CD4-positive, alpha-beta T cell treated with Interferon gamma for 1 hour (primary cell): ENCODE data around the gene PRDM7.

Experiments
- DNase-seq: peaks from one replicate; pipeline ENCODE4 v3.0.0-alpha.2; 2020

Gene PRDM7

DNA sequence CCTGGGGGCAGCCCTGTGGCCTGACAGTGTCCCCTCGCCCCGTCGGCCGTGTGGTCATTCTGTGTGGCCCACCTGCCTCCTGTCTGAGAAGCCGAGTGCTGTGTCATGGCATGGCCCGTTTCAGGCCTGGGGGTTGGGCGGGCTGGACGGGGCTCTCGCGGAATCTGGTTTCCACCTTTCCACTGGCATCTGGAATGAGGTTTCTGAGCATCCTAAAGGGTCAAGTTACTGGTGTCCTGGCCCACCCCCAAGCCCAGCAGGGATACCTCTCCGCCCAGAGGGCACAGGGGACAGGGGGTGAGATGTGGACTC is 65.7 kb downstream of the PRDM7 start:
- DNase-seq, result no peak

DNA sequence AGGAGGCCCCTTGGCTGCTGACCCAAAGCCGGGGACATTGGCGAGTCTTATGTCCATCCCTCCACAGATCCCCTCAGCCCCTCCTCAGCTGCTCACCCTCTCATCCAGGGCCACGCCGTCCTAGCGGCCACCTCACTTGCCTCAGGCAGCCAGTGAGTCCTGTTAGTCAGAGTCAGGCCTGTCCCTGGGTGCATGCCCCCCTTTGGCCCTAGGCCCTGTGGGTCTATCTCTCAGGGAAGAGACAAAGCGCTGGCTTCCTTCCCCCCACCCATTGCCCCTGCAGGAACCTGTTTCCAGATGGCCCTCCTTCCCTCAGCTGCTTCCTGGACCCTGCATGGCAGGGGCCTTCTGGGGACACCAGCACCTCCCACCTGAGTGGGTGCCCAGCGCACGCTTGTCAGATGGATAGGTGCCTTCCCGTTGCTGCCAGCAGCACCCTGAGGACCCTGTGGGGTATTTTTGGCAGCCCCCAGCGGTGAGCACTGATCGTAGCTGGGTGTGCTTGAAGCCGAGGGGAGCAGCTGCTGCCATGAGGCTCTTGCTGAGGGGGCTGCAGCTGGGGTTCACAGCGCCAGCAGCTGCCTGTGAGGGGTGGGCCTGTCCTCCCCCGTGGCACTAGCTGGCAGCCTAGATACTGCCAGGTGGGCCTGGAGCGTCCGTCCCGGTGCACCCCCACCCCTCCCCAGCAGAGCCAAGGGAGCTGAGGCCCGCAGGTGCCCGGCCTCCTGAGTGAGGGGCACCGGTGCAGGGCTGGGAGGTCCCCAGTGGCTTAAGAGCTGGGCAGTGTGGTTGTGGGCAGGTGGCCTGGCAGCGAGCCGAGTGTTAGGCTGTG is 66.2 kb downstream of the PRDM7 start:
- no peak for DNase-seq

DNA sequence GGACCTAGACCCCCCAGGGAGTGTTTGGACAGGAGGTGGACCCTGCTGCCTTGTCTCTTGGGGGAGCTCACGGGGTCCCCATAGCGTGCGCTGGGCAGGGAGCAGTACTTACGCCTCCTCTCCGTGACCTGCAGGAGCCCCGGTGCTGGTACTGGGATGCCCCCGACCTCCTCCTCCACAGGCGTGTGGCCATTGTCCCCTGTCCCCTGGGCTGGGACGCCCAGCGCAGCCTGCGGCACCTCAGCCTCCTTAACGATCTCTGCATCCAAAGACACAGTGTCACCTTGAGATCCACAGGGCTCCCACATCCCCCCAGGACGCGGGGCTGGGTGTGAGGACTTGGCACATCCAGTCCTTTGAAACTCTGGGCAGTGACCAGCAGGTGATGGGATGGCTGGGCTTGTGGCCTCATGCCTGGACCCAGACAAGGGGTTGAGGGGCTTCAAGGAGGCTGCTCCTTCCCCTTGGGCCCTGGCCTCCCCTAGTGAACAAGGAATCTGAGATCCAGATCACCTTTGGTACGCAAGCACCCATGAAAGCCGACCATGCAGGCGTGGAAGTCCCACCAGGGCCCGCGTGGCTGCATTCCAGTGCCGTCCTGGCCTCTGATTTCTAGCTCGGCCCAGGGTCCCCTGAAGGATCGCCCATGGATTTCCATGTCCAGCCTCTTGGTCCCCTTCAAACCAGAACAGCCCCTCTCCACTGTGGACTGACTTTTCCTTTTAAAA is 67.8 kb downstream of the PRDM7 start:
- DNase-seq, result no peak

DNA sequence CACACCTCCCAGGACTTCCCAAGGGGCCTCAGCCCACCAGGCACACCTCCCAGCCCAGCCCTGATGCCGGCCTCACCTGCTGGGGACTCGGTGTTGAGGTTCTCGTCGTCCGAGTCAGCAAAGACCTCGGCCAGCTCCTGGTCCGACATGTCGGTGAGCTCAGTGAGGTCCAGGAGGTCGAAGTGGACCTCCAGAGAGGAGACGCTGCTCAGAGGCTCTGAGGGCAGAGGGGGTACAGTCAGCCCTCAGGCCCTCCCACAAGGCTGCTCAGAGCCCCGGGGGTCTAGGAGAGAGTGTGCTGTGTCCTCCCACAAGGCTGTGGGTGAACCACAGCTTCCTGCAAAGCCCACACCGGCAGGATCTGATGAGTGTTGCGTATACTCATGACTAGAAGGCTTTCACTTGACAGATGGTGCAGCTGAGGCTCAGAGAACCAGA is 68.4 kb downstream of the PRDM7 start:
- peak; percentile 71 for DNase-seq

DNA sequence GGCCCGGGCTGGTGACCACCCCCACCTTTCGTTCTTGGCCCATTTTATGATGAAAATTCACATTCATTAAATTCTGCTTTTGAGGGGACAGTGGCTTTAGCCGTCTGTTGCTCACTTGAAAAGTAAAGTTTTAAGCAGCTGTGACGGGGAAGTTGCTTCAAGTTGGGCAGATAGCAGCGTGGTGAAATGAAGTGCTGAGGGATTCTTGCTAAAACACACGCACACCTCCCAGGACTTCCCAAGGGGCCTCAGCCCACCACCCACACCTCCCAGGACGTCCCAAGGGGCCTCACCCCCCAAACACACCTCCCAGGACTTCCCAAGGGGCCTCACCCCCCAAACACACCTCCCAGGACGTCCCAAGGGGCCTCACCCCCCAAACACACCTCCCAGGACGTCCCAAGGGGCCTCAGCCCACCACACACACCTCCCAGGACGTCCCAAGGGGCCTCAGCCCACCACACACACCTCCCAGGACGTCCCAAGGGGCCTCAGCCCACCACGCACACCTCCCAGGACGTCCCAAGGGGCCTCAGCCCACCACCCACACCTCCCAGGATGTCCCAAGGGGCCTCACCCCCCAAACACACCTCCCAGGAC is 69.4 kb downstream of the PRDM7 start:
- DNase-seq, result peak; percentile 49

DNA sequence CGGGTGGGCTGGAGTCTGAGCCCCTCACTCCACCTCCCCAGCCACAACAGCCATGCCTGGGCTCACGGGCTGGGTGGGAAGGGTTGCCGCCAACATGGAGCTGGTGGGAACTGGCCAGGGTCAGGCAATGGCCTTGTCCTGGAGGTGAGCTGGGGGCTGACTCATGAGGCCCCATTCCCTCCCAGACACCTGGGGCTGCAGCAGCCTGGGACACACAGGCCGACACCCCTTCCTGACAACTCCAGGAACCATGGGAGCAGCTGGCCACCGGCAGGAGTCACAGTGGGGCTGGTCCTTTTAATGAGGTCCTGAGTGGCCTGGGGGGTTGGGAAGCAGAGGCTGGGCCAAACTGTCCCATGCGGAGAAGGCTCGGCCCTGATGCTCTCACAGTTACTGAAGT is 70.1 kb downstream of the PRDM7 start:
- no peak for DNase-seq
